GM04504 (cell line): ENCODE measurements around the gene PPP6C.
"Not testable (repeated sequence)": the region's sequence is repeated elsewhere in the genome, so short reads cannot be mapped to it uniquely, and the experiment has no call there.

Source experiments
- DNase-seq: peaks from one replicate; pipeline ENCODE4 v3.0.0-alpha.2; 2012; ENCODE audit warnings: low read depth

Gene PPP6C

GRCh38 chr9:125141251-125141650, 48.4 kb downstream of the PPP6C start:
- DNase-seq: no peak

- no peak for DNase-seq
Measured at GRCh38 chr9:125140576-125140975, 49.0 kb downstream of the PPP6C start.

- no peak for DNase-seq
Measured at GRCh38 chr9:125137200-125137599, 52.4 kb downstream of the PPP6C start.

- no peak for DNase-seq
Measured at GRCh38 chr9:125134976-125135375, 54.6 kb downstream of the PPP6C start.

GRCh38 chr9:125133403-125134329, 55.9 kb downstream of the PPP6C start:
- no peak for DNase-seq

GRCh38 chr9:125131778-125132177, 57.8 kb downstream of the PPP6C start:
- DNase-seq: no peak

GRCh38 chr9:125126019-125126746, 63.4 kb downstream of the PPP6C start:
- DNase-seq: peak; percentile 99

GRCh38 chr9:125125523-125125922, 64.1 kb downstream of the PPP6C start:
- no peak for DNase-seq

- DNase-seq: no peak
Measured at GRCh38 chr9:125121146-125121545, 68.5 kb downstream of the PPP6C start.

- DNase-seq: peak; percentile 60
Measured at GRCh38 chr9:125119643-125120286, 69.8 kb downstream of the PPP6C start.

- DNase-seq: not testable (repeated sequence)
Measured at GRCh38 chr9:125118696-125119095, 70.9 kb downstream of the PPP6C start.

GRCh38 chr9:125114503-125114902, 75.1 kb downstream of the PPP6C start:
- DNase-seq: not testable (repeated sequence)

- DNase-seq: no peak
Measured at GRCh38 chr9:125110464-125110863, 79.1 kb downstream of the PPP6C start.

- not testable (repeated sequence) for DNase-seq
Measured at GRCh38 chr9:125108541-125108940, 81.1 kb downstream of the PPP6C start.

- DNase-seq: peak; percentile 40
Measured at GRCh38 chr9:125106285-125106893, 83.2 kb downstream of the PPP6C start.

- no peak for DNase-seq
Measured at GRCh38 chr9:125103770-125104460, 85.7 kb downstream of the PPP6C start.

GRCh38 chr9:125103021-125103420, 86.6 kb downstream of the PPP6C start:
- DNase-seq: no peak

GRCh38 chr9:125100822-125101221, 88.8 kb downstream of the PPP6C start:
- DNase-seq: no peak

- DNase-seq: no peak
Measured at GRCh38 chr9:125099816-125100215, 89.8 kb downstream of the PPP6C start.
